Heart left ventricle (tissue), 16 donors: Measurements from ENCODE around the gene KPTN. TPM values are rescaled to one million over a fixed set of nuclear protein-coding genes. Genes with fewer than 3 reads are reported as not detected.
A peak's percentile ranks its signal among the peaks of the same experiment; 100 is the strongest.

Experiments
- ATAC-seq, 4 donors: fragments of 200-7000 bp; cut with Tn5 transposase; one replicate each; pipeline ENCODE4 v1.9.1; 2020 to 2022; ENCODE audit warnings: moderate library complexity in 4 of 4, mild to moderate bottlenecking in 3 of 4, moderate number of reproducible peaks in 1 of 4
- DNase-seq, 5 donors: peaks; one replicate each; pipeline ENCODE4 v3.0.0-alpha.2; 2020
- H3K27ac ChIP-seq, 12 donors: fragments of 200-600 bp; sonication (generic) in 4 of 12; one replicate each; pipeline versions ENCODE4 v1.5.0 to v1.8.0; 2016 to 2022; ENCODE audit warnings: mild to moderate bottlenecking in 2 of 12
- H3K27me3 ChIP-seq, 9 donors: fragments of 200-600 bp; sonication (generic) in 2 of 9; one replicate each; pipeline versions ENCODE4 v1.5.1 to v1.8.0; 2016 to 2022; ENCODE audit warnings: mild to moderate bottlenecking in 3 of 9
- H3K36me3 ChIP-seq, 9 donors: fragments of 200-600 bp; sonication (generic) in 2 of 9; one replicate each; pipeline versions ENCODE4 v1.5.0 to v1.8.0; 2018 to 2022; ENCODE audit warnings: mild to moderate bottlenecking in 2 of 9
- H3K4me1 ChIP-seq, 12 donors: fragments of 200-600 bp; sonication (generic) in 4 of 12; one replicate each; pipeline versions ENCODE4 v1.5.0 to v1.8.0; 2016 to 2022; ENCODE audit warnings: mild to moderate bottlenecking in 3 of 12
- H3K4me3 ChIP-seq, 12 donors: fragments of 200-600 bp; sonication (generic) in 4 of 12; one replicate each; pipeline versions ENCODE4 v1.5.0 to v1.8.0; 2017 to 2022; ENCODE audit warnings: mild to moderate bottlenecking in 9 of 12, moderate library complexity in 4 of 12
- H3K9me3 ChIP-seq, 12 donors: fragments of 200-600 bp; sonication (generic) in 4 of 12; one replicate each; pipeline versions ENCODE4 v1.5.0 to v1.8.0; 2016 to 2022; ENCODE audit warnings: mild to moderate bottlenecking in 1 of 12
- CTCF ChIP-seq, 12 donors: fragments of 200-600 bp; sonication (generic) in 4 of 12; IDR thresholded peaks; one replicate each; pipeline versions ENCODE4 v1.5.0 to v1.8.0; 2018 to 2022; ENCODE audit warnings: antibody characterized with exemption in 12 of 12, mild to moderate bottlenecking in 5 of 12
- POLR2A ChIP-seq, 2 donors: fragments of 450-650 bp; IDR thresholded peaks; one replicate each; pipeline ENCODE4 v1.6.1; 2017; ENCODE audit warnings: antibody characterized with exemption in 2 of 2, mild to moderate bottlenecking in 2 of 2, moderate library complexity in 2 of 2
- WGBS, 4 donors: extraction: QIAGEN DNeasy Blood & Tissue Kit in 2 of 4; methylation state at CpG; one replicate each; pipeline versions ENCODE4 v1.1.5 to v1.1.7; 2013 to 2018; 5-methylcytosine and 5-hydroxymethylcytosine counted together
- intact Hi-C, 10 donors: fragments of 100-400 bp; cut with DNase I; formaldehyde crosslinking; loops; one replicate each; pipeline versions ENCODE4 v1.11.1 to v1.14.2; 2022
- polyA plus RNA-seq, 2 donors: library from polyadenylated mRNA; stranded (reverse); fragments of 200-250 nt; gene quantifications; one replicate each; pipeline ENCODE4 v1.2.3, GENCODE V29; 2013
- total RNA-seq, 9 donors: library from RNA; depleted of rRNA in 2 of 9; stranded (reverse); fragments of >200 nt in 2 of 9; fragmentation: NEBNext Ultra II Directional in 3 of 9; extraction: Animal tissue kit (Norgen Biotek cat#: 25700) in 3 of 9; gene quantifications; one replicate each; pipeline versions ENCODE4 v1.1.0 to v1.2.4, GENCODE V29; 2016 to 2023
- donor health status: ischemic (EF 13 %, LVEDD 7.1; RV severe dilation, severe dysfunction).
- donor health status: healthy with polysubstance abuse.
- donor health status: DM: no; HTN: yes; CAD: no.
- donor health status: DM: no; HTN: no; CAD: no.
- donor health status: ischemic (EF 25% LVEDD 6.9; RV normal size, moderate dysfunction).
- donor health status: ischemic (EF 25% LVEDD 5.7; RV mildly dilated, moderate dysfunction).
- donor health status: healthy.
- donor health status: DM: yes; HTN: yes; CAD: no.
- donor health status: ischemic (EF 35%, LVEDD 5.7; RV mildly dilated, moderate dysfunction).
- donor health status: nonischemic (EF 11% LVEDD 7.7; RV severe dilation, severe dysfunction).
- donor health status: DM: yes; HTN: yes; CAD: no.
- donor health status: PGD.
- donor health status: ischemic (EF 29% LVEDD 5.4; RV normal size, mild dysfunction).
- donor health status: nonischemic (EF 23%, LVEDD 6.1; RV moderate dilation, normal function).

Gene KPTN
- total and polyA plus RNA-seq, 11 donors, result 3.2 to 15.8 (median 7.8) TPM

- Histone ChIP-seq H3K4me3 (peak within 1 kb of the TSS; percentile 66 to 99 (median 92)), H3K9me3 (no peaks in the 10 kb centered on the region), H3K4me1 (peaks cover 17 to 51% (median 42%) of the 10 kb centered on the region in 12 donors), H3K27ac (peak within 1 kb of the TSS; percentile 86 to 99 (median 95)), H3K27me3 (no peaks in the 10 kb centered on the region), H3K36me3 (peaks cover 0 to 10% (median 0%) of the 10 kb centered on the region in 9 donors)
- ATAC-seq (peak; percentile 98 to 99 (median 98)), DNase-seq (peak; percentile 100)
- intact Hi-C loops, result loop anchor here (1.0 to 10.0 kb wide), 14 partner anchors 30 to 184 kb away; partner anchors contain the start of genes BICRA (in 6 of the 10) and KPTN (in 4 of the 10)
- TF ChIP-seq CTCF (IDR thresholded peaks at IDR 0.05), result peak in 1 of 12 donors; percentile 97
- TF ChIP-seq POLR2A (IDR thresholded peaks at IDR 0.05), result peak; percentile 72 to 90
- WGBS, 4 donors, result 0 to 1% (median 1%) methylated on average over 29 to 78 of the region's 78 CpGs
Measured at GRCh38 chr19:47514869-47515588, 31.0 kb upstream of the KPTN start, which contains the start of gene NAPA. Gene NAPA (minus strand): TSS chr19:47515063. CDS start chr19:47514940, 123 bp downstream.

- WGBS, 4 donors, result 3 to 5% (median 4%) methylated on average over 37 to 40 of the region's 40 CpGs
- H3K4me3 ChIP-seq, result peak overlapping the region; percentile 66 to 99 (median 92)
- H3K9me3 ChIP-seq, result no peaks in the 10 kb centered on the region
- peaks cover 17 to 59% (median 49%) of the 10 kb centered on the region in 12 donors for H3K4me1 ChIP-seq
- H3K36me3 ChIP-seq, result peaks cover 0 to 12% (median 0%) of the 10 kb centered on the region in 9 donors
- no peaks in the 10 kb centered on the region for H3K27me3 ChIP-seq
- peak overlapping the region; percentile 86 to 99 (median 95) for H3K27ac ChIP-seq
- TF ChIP-seq CTCF (IDR thresholded peaks at IDR 0.05) (no peak), POLR2A (IDR thresholded peaks at IDR 0.05) (no peak)
- intact Hi-C loops, result loop anchor here in 8 of 10 donors (2.0 to 10.0 kb wide), 9 partner anchors 30 to 184 kb away; partner anchors contain the start of genes BICRA (in 4 of the 8) and KPTN (in 3 of the 8)
- DNase-seq (no peak), ATAC-seq (peak in 1 of 4 donors; percentile 0)
Measured at GRCh38 chr19:47514151-47514868, 30.3 kb upstream of the KPTN start.

- peaks cover 17 to 72% (median 60%) of the 10 kb centered on the region in 12 donors for H3K4me1 ChIP-seq
- no peaks in the 10 kb centered on the region for H3K27me3 ChIP-seq
- peak overlapping the region in 9 of 12 donors; percentile 74 to 99 (median 94) for H3K4me3 ChIP-seq
- intact Hi-C loops, result loop anchor here in 5 of 10 donors (5.0 to 10.0 kb wide), 3 partner anchors 94 to 184 kb away; partner anchors contain the start of gene BICRA (in 2 of the 5)
- WGBS, 4 donors, result 54 to 72% (median 64%) methylated on average over 8 of the region's 8 CpGs
- H3K9me3 ChIP-seq, result no peaks in the 10 kb centered on the region
- no peak for ATAC-seq
- H3K27ac ChIP-seq, result peak overlapping the region in 10 of 12 donors; percentile 1 to 99 (median 86)
- no peak for DNase-seq
- peaks cover 0 to 12% (median 0%) of the 10 kb centered on the region in 9 donors for H3K36me3 ChIP-seq
- TF ChIP-seq POLR2A (IDR thresholded peaks at IDR 0.05), result no peak
- TF ChIP-seq CTCF (IDR thresholded peaks at IDR 0.05), result no peak
Measured at GRCh38 chr19:47512948-47513319, 28.9 kb upstream of the KPTN start.
